AG08395 (cell line): ENCODE data around the gene GPR142.
A peak's percentile ranks its signal among the peaks of the same experiment; 100 is the strongest.

Experiments
- DNase-seq: peaks from one replicate; pipeline ENCODE4 v3.0.0; 2012; ENCODE audit warnings: mixed read lengths, low spot score

GPR142 gene

GRCh38 chr17:74369665-74370490 is 2.6 kb downstream of the GPR142 start:
- no peak for DNase-seq

GRCh38 chr17:74371653-74372147 is 4.4 kb downstream of the GPR142 start:
- no peak for DNase-seq

GRCh38 chr17:74372426-74372825 is 5.1 kb downstream of the GPR142 start:
- DNase-seq = no peak

GRCh38 chr17:74373838-74374606 is 6.7 kb downstream of the GPR142 start:
- no peak for DNase-seq

GRCh38 chr17:74374858-74375257 is 7.6 kb downstream of the GPR142 start:
- DNase-seq = no peak

GRCh38 chr17:74379495-74380085 is 12.3 kb downstream of the GPR142 start:
- DNase-seq = peak; percentile 91

- no peak for DNase-seq
Measured at GRCh38 chr17:74380086-74380958, 13.0 kb downstream of the GPR142 start.

GRCh38 chr17:74380959-74381808 is 13.9 kb downstream of the GPR142 start:
- DNase-seq = no peak

- DNase-seq = no peak
Measured at GRCh38 chr17:74383141-74383540, 15.8 kb downstream of the GPR142 start.

- DNase-seq = no peak
Measured at GRCh38 chr17:74385201-74385600, 17.9 kb downstream of the GPR142 start.

GRCh38 chr17:74386386-74386785 is 19.1 kb downstream of the GPR142 start:
- DNase-seq = no peak

- DNase-seq = no peak
Measured at GRCh38 chr17:74387365-74388218, 20.3 kb downstream of the GPR142 start.

- no peak for DNase-seq
Measured at GRCh38 chr17:74389084-74389753, 21.9 kb downstream of the GPR142 start.

- no peak for DNase-seq
Measured at GRCh38 chr17:74389937-74390679, 22.8 kb downstream of the GPR142 start.

- DNase-seq = no peak
Measured at GRCh38 chr17:74390680-74391653, 23.7 kb downstream of the GPR142 start.

GRCh38 chr17:74391771-74392170 is 24.5 kb downstream of the GPR142 start:
- no peak for DNase-seq

- DNase-seq = no peak
Measured at GRCh38 chr17:74392848-74393247, 25.5 kb downstream of the GPR142 start.
